ENCODE data around the gene NUP42.

Gene NUP42

GRCh38 chr7:23181684-23182553 is at the start of gene NUP42:
Gene NUP42 (plus strand): TSS chr7:23182048. CDS start chr7:23182086, 38 bp downstream.
- H3K4me3 Mint-ChIP-seq = peak within 1 kb of the TSS; percentile 90
- peak within 1 kb of the TSS; percentile 96 for H3K27ac Mint-ChIP-seq
- H3K9me3 Mint-ChIP-seq = no peaks in the 10 kb centered on the region
- H3K27me3 Mint-ChIP-seq (ENCODE audit: low read depth) = peaks cover 11% of the 10 kb centered on the region
- H3K4me1 Mint-ChIP-seq (ENCODE audit: low read depth) = peaks cover 32% of the 10 kb centered on the region
- peaks cover 6% of the 10 kb centered on the region for H3K36me3 Mint-ChIP-seq (ENCODE audit: low read depth)

GRCh38 chr7:23133797-23134196 is 48.1 kb upstream of the NUP42 start:
- Mint-ChIP-seq H3K4me3 (no peak overlapping the region), H3K27me3 (ENCODE audit: low read depth) (no peaks in the 10 kb centered on the region), H3K4me1 (ENCODE audit: low read depth) (peaks cover 2% of the 10 kb centered on the region), H3K9me3 (peaks cover 5% of the 10 kb centered on the region), H3K27ac (no peak overlapping the region), H3K36me3 (ENCODE audit: low read depth) (no peaks in the 10 kb centered on the region)

GRCh38 chr7:23135755-23136154 is 46.1 kb upstream of the NUP42 start:
- H3K4me3 Mint-ChIP-seq = no peak overlapping the region
- H3K9me3 Mint-ChIP-seq = peaks cover 5% of the 10 kb centered on the region
- H3K36me3 Mint-ChIP-seq (ENCODE audit: low read depth) = no peaks in the 10 kb centered on the region
- H3K27me3 Mint-ChIP-seq (ENCODE audit: low read depth) = no peaks in the 10 kb centered on the region
- peaks cover 2% of the 10 kb centered on the region for H3K4me1 Mint-ChIP-seq (ENCODE audit: low read depth)
- no peak overlapping the region for H3K27ac Mint-ChIP-seq

GRCh38 chr7:23136216-23136615 is 45.6 kb upstream of the NUP42 start:
- Mint-ChIP-seq H3K27ac (no peak overlapping the region), H3K9me3 (peaks cover 5% of the 10 kb centered on the region), H3K36me3 (ENCODE audit: low read depth) (no peaks in the 10 kb centered on the region), H3K27me3 (ENCODE audit: low read depth) (no peaks in the 10 kb centered on the region), H3K4me1 (ENCODE audit: low read depth) (peaks cover 2% of the 10 kb centered on the region), H3K4me3 (no peak overlapping the region)

GRCh38 chr7:23157679-23158078 is 24.2 kb upstream of the NUP42 start:
- H3K27ac Mint-ChIP-seq = no peak overlapping the region

GRCh38 chr7:23158546-23158945 is 23.3 kb upstream of the NUP42 start:
- peaks cover 4% of the 10 kb centered on the region for H3K27me3 Mint-ChIP-seq (ENCODE audit: low read depth)
- no peaks in the 10 kb centered on the region for H3K4me1 Mint-ChIP-seq (ENCODE audit: low read depth)
- H3K4me3 Mint-ChIP-seq = no peak overlapping the region
- H3K27ac Mint-ChIP-seq = no peak overlapping the region
- no peaks in the 10 kb centered on the region for H3K9me3 Mint-ChIP-seq
- H3K36me3 Mint-ChIP-seq (ENCODE audit: low read depth) = no peaks in the 10 kb centered on the region

More at GRCh38 chr7:23157679-23158078, 24.2 kb upstream of the NUP42 start:
- Mint-ChIP-seq H3K9me3 (no peaks in the 10 kb centered on the region), H3K27me3 (ENCODE audit: low read depth) (peaks cover 4% of the 10 kb centered on the region), H3K4me3 (no peak overlapping the region), H3K36me3 (ENCODE audit: low read depth) (no peaks in the 10 kb centered on the region), H3K4me1 (ENCODE audit: low read depth) (no peaks in the 10 kb centered on the region)

- H3K27me3 Mint-ChIP-seq (ENCODE audit: low read depth) = peaks cover 4% of the 10 kb centered on the region
These were observed 20.4 kb upstream of the NUP42 start for GRCh38 chr7:23161482-23161881.

GRCh38 chr7:23164846-23165245 is 17.0 kb upstream of the NUP42 start:
- H3K36me3 Mint-ChIP-seq (ENCODE audit: low read depth) = no peaks in the 10 kb centered on the region
- no peak overlapping the region for H3K27ac Mint-ChIP-seq
- peaks cover 2% of the 10 kb centered on the region for H3K27me3 Mint-ChIP-seq (ENCODE audit: low read depth)
- no peaks in the 10 kb centered on the region for H3K4me1 Mint-ChIP-seq (ENCODE audit: low read depth)
- no peak overlapping the region for H3K4me3 Mint-ChIP-seq
- no peaks in the 10 kb centered on the region for H3K9me3 Mint-ChIP-seq

More at GRCh38 chr7:23161482-23161881, 20.4 kb upstream of the NUP42 start:
- H3K4me3 Mint-ChIP-seq = no peak overlapping the region
- no peaks in the 10 kb centered on the region for H3K4me1 Mint-ChIP-seq (ENCODE audit: low read depth)
- no peaks in the 10 kb centered on the region for H3K36me3 Mint-ChIP-seq (ENCODE audit: low read depth)
- no peak overlapping the region for H3K27ac Mint-ChIP-seq
- H3K9me3 Mint-ChIP-seq = no peaks in the 10 kb centered on the region

GRCh38 chr7:23165316-23165715 is 16.5 kb upstream of the NUP42 start:
- H3K4me1 Mint-ChIP-seq (ENCODE audit: low read depth) = no peaks in the 10 kb centered on the region
- no peaks in the 10 kb centered on the region for H3K36me3 Mint-ChIP-seq (ENCODE audit: low read depth)
- H3K9me3 Mint-ChIP-seq = no peaks in the 10 kb centered on the region
- H3K27ac Mint-ChIP-seq = no peak overlapping the region
- H3K27me3 Mint-ChIP-seq (ENCODE audit: low read depth) = no peaks in the 10 kb centered on the region
- H3K4me3 Mint-ChIP-seq = no peak overlapping the region

GRCh38 chr7:23167691-23168090 is 14.2 kb upstream of the NUP42 start:
- H3K27me3 Mint-ChIP-seq (ENCODE audit: low read depth) = no peaks in the 10 kb centered on the region
- no peak overlapping the region for H3K27ac Mint-ChIP-seq
- no peak overlapping the region for H3K4me3 Mint-ChIP-seq
- H3K36me3 Mint-ChIP-seq (ENCODE audit: low read depth) = no peaks in the 10 kb centered on the region
- H3K9me3 Mint-ChIP-seq = no peaks in the 10 kb centered on the region
- no peaks in the 10 kb centered on the region for H3K4me1 Mint-ChIP-seq (ENCODE audit: low read depth)

GRCh38 chr7:23168111-23168885 is 13.6 kb upstream of the NUP42 start:
- Mint-ChIP-seq H3K36me3 (ENCODE audit: low read depth) (no peaks in the 10 kb centered on the region), H3K27me3 (ENCODE audit: low read depth) (no peaks in the 10 kb centered on the region), H3K4me3 (no peak overlapping the region), H3K27ac (no peak overlapping the region), H3K9me3 (no peaks in the 10 kb centered on the region), H3K4me1 (ENCODE audit: low read depth) (no peaks in the 10 kb centered on the region)

- H3K4me1 Mint-ChIP-seq (ENCODE audit: low read depth) = peaks cover 7% of the 10 kb centered on the region
- peaks cover 11% of the 10 kb centered on the region for H3K27me3 Mint-ChIP-seq (ENCODE audit: low read depth)
- no peak overlapping the region for H3K4me3 Mint-ChIP-seq
- no peak overlapping the region for H3K27ac Mint-ChIP-seq
- H3K36me3 Mint-ChIP-seq (ENCODE audit: low read depth) = no peaks in the 10 kb centered on the region
- H3K9me3 Mint-ChIP-seq = no peaks in the 10 kb centered on the region
These were observed 5.9 kb upstream of the NUP42 start for GRCh38 chr7:23175938-23176337.

GRCh38 chr7:23183279-23184012 is 1.6 kb downstream of the NUP42 start:
- H3K27ac Mint-ChIP-seq = peak overlapping the region; percentile 70
- peaks cover 32% of the 10 kb centered on the region for H3K4me1 Mint-ChIP-seq (ENCODE audit: low read depth)
- no peaks in the 10 kb centered on the region for H3K9me3 Mint-ChIP-seq
- peaks cover 7% of the 10 kb centered on the region for H3K27me3 Mint-ChIP-seq (ENCODE audit: low read depth)
- H3K4me3 Mint-ChIP-seq = peak overlapping the region; percentile 90
- H3K36me3 Mint-ChIP-seq (ENCODE audit: low read depth) = peaks cover 11% of the 10 kb centered on the region

- H3K4me1 Mint-ChIP-seq (ENCODE audit: low read depth) = peaks cover 32% of the 10 kb centered on the region
- no peak overlapping the region for H3K27ac Mint-ChIP-seq
- peaks cover 11% of the 10 kb centered on the region for H3K36me3 Mint-ChIP-seq (ENCODE audit: low read depth)
- no peaks in the 10 kb centered on the region for H3K9me3 Mint-ChIP-seq
- no peaks in the 10 kb centered on the region for H3K27me3 Mint-ChIP-seq (ENCODE audit: low read depth)
- peak overlapping the region; percentile 90 for H3K4me3 Mint-ChIP-seq
These were observed 2.4 kb downstream of the NUP42 start for GRCh38 chr7:23184291-23184690.

All from T-helper 1 cell treated with Interleukin-12 subunit alpha and Interleukin-12 subunit beta and Interleukin-4 antibody, amounts not matched to agents 30 μg/mL and 1 μg/mL, for 36 hours (primary cell).